Glutamatergic neuron (in vitro differentiated cells): ENCODE measurements around the gene KIF26B. TPM values are rescaled to one million over a fixed set of nuclear protein-coding genes. Genes with fewer than 3 reads are reported as not detected.

Experiments
- DNase-seq: peaks from one replicate; pipeline ENCODE4 v3.0.0; 2022
- H3K27ac Mint-ChIP-seq: one replicate; pipeline ENCODE4 v1.8.0; 2020; ENCODE audit warnings: mild to moderate bottlenecking, mixed read lengths, inconsistent platforms; ENCODE audit not compliant: unreplicated experiment
- H3K27me3 Mint-ChIP-seq: one replicate; pipeline ENCODE4 v1.8.0; 2020; ENCODE audit warnings: mild to moderate bottlenecking, moderate library complexity, mixed read lengths, inconsistent platforms; ENCODE audit not compliant: unreplicated experiment
- H3K36me3 Mint-ChIP-seq: one replicate; pipeline ENCODE4 v1.8.0; 2020; ENCODE audit warnings: mild to moderate bottlenecking, mixed read lengths, inconsistent platforms; ENCODE audit not compliant: unreplicated experiment
- H3K4me1 Mint-ChIP-seq: one replicate; pipeline ENCODE4 v1.8.0; 2020; ENCODE audit warnings: mild to moderate bottlenecking, low read depth, mixed read lengths, inconsistent platforms; ENCODE audit not compliant: unreplicated experiment
- H3K4me3 Mint-ChIP-seq: one replicate; pipeline ENCODE4 v1.8.0; 2020; ENCODE audit warnings: mild to moderate bottlenecking, mixed read lengths, inconsistent platforms; ENCODE audit not compliant: unreplicated experiment
- H3K9me3 Mint-ChIP-seq: one replicate; pipeline ENCODE4 v1.8.0; 2020; ENCODE audit warnings: mild to moderate bottlenecking, moderate library complexity, mixed read lengths, inconsistent platforms; ENCODE audit not compliant: unreplicated experiment
- CTCF ChIP-seq: fragments of 200-600 bp; sonication (generic); IDR thresholded peaks from one replicate; pipeline ENCODE4 v1.5.0; 2021; ENCODE audit not compliant: partially characterized antibody, unreplicated experiment
- total RNA-seq: library from RNA; stranded (reverse); fragmentation: NEBNext Ultra II Directional; extraction: Animal tissue kit (Norgen Biotek cat#: 25700); gene quantifications from one replicate; pipeline ENCODE4 v1.2.1, GENCODE V29; 2021; ENCODE audit not compliant: unreplicated experiment

KIF26B gene
- total RNA-seq, 1 donor from 2014 or later: 2.4 TPM

GRCh38 chr1:245291351-245291750 lies 136.6 kb downstream of the KIF26B start:
- Mint-ChIP-seq H3K36me3 (no peaks in the 10 kb centered on the region), H3K4me1 (peaks cover 6% of the 10 kb centered on the region), H3K9me3 (peaks cover 3% of the 10 kb centered on the region), H3K27ac (no peak overlapping the region), H3K4me3 (no peak overlapping the region), H3K27me3 (no peaks in the 10 kb centered on the region)
- no peak for TF ChIP-seq CTCF
- DNase-seq: no peak

GRCh38 chr1:245292141-245292540 lies 137.4 kb downstream of the KIF26B start:
- peaks cover 6% of the 10 kb centered on the region for H3K4me1 Mint-ChIP-seq
- H3K27me3 Mint-ChIP-seq: peaks cover 2% of the 10 kb centered on the region
- H3K9me3 Mint-ChIP-seq: peaks cover 3% of the 10 kb centered on the region
- H3K27ac Mint-ChIP-seq: no peak overlapping the region
- no peak for TF ChIP-seq CTCF
- no peak for DNase-seq
- H3K36me3 Mint-ChIP-seq: no peaks in the 10 kb centered on the region
- no peak overlapping the region for H3K4me3 Mint-ChIP-seq

- peaks cover 2% of the 10 kb centered on the region for H3K27me3 Mint-ChIP-seq
- no peak overlapping the region for H3K4me3 Mint-ChIP-seq
- no peak for TF ChIP-seq CTCF
- H3K27ac Mint-ChIP-seq: no peak overlapping the region
- H3K36me3 Mint-ChIP-seq: no peaks in the 10 kb centered on the region
- peaks cover 6% of the 10 kb centered on the region for H3K4me1 Mint-ChIP-seq
- peaks cover 3% of the 10 kb centered on the region for H3K9me3 Mint-ChIP-seq
- no peak for DNase-seq
Measured at GRCh38 chr1:245292553-245292952, 137.8 kb downstream of the KIF26B start.

GRCh38 chr1:245294020-245294419 lies 139.2 kb downstream of the KIF26B start:
- no peak for TF ChIP-seq CTCF
- Mint-ChIP-seq H3K4me1 (peaks cover 8% of the 10 kb centered on the region), H3K4me3 (no peak overlapping the region), H3K27me3 (peaks cover 2% of the 10 kb centered on the region), H3K9me3 (peaks cover 3% of the 10 kb centered on the region), H3K27ac (no peak overlapping the region), H3K36me3 (no peaks in the 10 kb centered on the region)
- no peak for DNase-seq

- H3K36me3 Mint-ChIP-seq: no peaks in the 10 kb centered on the region
- H3K4me3 Mint-ChIP-seq: no peak overlapping the region
- DNase-seq: no peak
- TF ChIP-seq CTCF: no peak
- no peaks in the 10 kb centered on the region for H3K9me3 Mint-ChIP-seq
- peaks cover 2% of the 10 kb centered on the region for H3K27me3 Mint-ChIP-seq
- H3K27ac Mint-ChIP-seq: no peak overlapping the region
- H3K4me1 Mint-ChIP-seq: peaks cover 3% of the 10 kb centered on the region
Measured at GRCh38 chr1:245298781-245299180, 144.0 kb downstream of the KIF26B start.
